Amniotic epithelial cell (primary cell): ENCODE results near the gene CRLF2.
A peak's percentile ranks its signal among the peaks of the same experiment; 100 is the strongest.
"Not testable (repeated sequence)": the region's sequence is repeated elsewhere in the genome, so short reads cannot be mapped to it uniquely, and the experiment has no call there.

Source experiments
- DNase-seq: peaks from one replicate; pipeline ENCODE4 v3.0.0-alpha.2; 2010; ENCODE audit warnings: low read depth

CRLF2 gene, protein sequence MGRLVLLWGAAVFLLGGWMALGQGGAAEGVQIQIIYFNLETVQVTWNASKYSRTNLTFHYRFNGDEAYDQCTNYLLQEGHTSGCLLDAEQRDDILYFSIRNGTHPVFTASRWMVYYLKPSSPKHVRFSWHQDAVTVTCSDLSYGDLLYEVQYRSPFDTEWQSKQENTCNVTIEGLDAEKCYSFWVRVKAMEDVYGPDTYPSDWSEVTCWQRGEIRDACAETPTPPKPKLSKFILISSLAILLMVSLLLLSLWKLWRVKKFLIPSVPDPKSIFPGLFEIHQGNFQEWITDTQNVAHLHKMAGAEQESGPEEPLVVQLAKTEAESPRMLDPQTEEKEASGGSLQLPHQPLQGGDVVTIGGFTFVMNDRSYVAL

GRCh38 chrX:1212532-1212931, at the start of gene CRLF2:
TSS of gene CRLF2 (minus strand) at chrX:1212649. CDS start at chrX:1212634, 15 bp downstream.
- DNase-seq, result no peak

DNA sequence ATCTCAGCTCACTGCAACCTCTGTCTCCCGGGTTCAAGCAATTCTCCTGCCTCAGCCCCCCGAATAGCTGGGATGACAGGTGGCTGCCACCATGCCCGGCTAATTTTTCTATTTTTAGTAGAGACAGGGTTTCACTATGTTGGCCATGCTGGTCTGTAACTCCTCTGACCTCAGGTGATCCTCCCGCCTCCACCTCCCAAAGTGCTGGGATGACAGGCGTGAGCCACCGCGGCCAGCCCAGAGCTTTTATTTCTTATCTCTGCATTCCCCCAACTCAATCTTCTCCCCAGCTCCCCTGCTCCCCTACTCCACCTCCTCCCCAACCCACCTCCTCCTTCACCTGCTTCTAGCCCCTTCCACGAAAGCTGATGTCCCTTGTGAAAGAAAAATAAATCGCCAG, 49.3 kb upstream of the CRLF2 start:
- DNase-seq, result not testable (repeated sequence)

DNA sequence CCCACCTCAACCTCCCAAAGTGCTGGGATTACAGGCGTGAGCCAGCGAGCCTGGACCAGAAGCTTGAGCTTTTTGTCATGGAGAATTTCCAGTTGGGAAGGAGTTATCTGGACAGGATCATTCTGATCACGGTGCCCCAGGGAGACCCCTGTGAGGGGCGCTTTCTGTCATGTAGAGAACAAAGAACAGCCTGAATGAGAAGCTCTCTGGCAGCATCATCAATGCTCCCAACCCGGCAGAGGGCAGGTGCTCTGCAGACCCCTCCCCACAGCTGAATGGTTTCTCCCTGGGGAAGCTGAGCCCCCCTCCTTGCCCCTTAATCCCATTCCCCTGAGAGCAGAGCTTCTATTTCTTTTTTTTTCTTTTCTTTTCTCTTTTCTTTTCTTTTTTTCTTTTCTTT, 48.8 kb upstream of the CRLF2 start:
- DNase-seq, result no peak

DNA sequence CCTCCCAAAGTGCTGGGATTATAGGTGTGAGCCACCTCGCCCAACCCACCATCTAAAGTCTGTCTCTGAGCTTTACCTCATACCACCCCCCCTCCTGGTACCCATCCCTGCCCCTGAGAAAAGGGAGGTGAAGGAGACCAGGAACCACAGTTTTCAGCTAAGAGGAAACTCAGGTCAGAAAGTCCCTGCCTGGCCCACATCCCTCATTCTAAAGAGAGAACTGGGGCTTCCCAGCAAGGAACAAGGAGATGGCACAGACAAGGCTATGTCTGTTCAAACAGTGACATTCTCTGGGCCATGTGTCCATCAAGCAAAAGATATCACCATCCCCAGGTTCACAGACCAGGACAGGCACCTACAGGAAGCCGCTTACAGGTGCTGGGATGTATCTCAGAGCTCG, 40.4 kb upstream of the CRLF2 start:
- no peak for DNase-seq

- DNase-seq, result no peak
Observed at GRCh38 chrX:1249101-1249887, 36.8 kb upstream of the CRLF2 start.

GRCh38 chrX:1248331-1249061, 36.0 kb upstream of the CRLF2 start:
- no peak for DNase-seq

DNA sequence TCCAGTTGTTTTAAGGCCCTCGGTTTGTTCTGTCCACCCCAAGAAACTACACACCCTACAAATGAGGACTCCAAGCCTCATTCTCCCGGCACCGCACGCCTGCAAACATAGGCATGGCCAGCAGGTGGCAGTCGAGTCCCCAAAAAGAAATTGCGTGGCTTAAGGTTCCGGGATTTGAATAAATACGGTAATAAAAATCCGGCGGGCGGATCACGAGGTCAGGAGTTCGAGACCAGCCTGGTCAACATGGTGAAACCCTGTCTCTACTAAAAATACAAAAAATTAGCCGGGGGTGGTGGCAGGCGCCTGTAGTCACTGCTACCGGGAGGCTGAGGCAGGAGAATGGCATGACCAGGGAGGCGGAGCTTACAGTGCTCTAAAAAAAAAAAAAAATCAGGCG, 34.4 kb upstream of the CRLF2 start:
- DNase-seq, result peak; percentile 15

- no peak for DNase-seq
Observed at GRCh38 chrX:1244164-1245076, 32.0 kb upstream of the CRLF2 start.

- no peak for DNase-seq
Observed at GRCh38 chrX:1242891-1243402, 30.5 kb upstream of the CRLF2 start.

DNA sequence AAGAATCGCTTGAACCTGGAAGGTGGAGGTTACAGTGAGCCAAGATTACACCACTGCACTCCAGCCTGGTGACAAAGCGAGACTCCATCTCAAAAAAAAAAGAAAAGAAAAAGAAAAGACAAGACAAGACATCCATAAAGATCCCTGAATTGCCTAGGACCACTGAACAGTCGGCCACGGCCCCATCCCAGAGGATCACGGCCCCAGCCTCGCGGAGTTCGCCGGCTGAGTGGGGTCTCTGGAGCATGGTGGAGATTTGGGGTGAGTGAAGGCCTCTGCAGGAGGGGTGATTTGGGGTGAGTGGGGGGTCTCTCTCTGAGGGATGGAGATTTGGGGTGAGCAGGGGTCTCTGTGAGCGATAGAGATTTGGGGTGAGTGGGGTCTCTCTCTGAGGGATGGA, 28.1 kb upstream of the CRLF2 start:
- not testable (repeated sequence) for DNase-seq

DNA sequence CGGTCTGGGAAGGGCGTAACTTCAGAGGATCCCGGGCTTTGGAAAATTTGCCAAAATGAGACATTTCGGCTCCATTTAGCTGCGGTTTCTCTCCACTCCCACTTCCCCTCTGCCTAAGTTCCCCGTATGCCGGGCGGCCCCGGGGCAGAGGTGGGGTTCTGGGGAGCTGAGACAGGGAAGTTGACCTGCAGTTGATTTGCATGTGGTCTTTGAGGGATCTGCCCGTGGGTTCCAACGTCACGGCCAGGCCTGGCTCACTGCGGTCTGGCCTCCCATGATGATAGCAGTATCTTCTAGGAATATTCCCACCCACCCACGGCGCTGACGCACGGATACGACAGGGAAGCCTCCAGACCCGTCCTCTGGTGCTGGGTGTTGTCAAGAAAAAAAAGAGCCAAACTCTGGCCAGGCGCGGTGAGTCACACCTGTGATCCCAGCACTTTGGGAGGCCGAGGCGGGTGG, 27.3 kb upstream of the CRLF2 start:
- DNase-seq, result no peak

DNA sequence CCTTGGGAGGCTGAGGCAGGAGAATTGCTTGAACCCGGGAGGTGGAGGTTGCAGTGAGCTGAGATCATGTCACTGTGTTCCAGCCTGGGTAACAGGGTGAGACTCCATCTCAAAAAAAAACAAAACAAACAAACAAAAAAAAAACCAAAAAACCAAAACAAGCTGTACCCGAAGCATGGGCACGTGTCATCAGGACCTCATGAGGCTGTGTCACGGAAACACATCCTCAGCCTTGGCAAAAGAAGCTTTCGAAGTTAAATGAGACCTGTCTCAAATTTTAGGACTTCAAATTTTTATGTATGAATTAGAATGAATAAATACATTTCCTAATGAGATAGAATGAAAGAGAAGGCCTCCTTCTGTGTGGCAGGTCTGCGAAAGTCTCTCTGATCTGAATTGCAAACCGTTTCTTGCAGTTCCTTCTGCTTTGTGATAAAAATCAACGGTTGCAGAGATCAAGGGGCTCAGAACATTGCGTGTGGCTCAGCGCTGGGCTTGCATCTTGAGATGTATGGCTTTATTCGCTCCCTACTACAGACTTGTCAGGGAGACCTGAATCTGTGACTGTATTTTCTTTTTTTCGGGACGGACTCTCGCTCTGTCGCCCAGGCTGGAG, 19.5 kb upstream of the CRLF2 start:
- DNase-seq, result no peak

- DNase-seq, result not testable (repeated sequence)
Observed at GRCh38 chrX:1228101-1228500, 15.7 kb upstream of the CRLF2 start.

GRCh38 chrX:1226249-1226648, 13.8 kb upstream of the CRLF2 start:
- no peak for DNase-seq

DNA sequence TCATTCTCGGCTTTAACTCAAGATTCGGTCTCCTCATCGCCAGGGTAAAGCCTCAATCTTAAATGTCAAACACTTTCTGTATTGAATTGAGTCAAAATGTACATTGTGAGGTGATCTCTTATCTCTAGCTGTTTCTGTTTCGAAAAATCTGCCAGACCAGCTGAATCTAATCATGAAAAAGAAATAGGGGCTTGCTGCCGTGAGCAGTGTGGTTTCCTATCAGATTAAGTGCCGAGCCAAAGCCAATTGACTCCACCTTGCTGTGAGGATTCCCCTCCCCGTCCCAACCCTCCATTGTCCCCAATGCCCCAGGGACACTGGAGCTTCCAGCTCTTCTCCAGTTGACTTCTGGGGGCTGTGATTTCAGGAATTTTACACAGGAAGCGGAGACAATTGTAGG, 12.5 kb upstream of the CRLF2 start:
- DNase-seq, result no peak

DNA sequence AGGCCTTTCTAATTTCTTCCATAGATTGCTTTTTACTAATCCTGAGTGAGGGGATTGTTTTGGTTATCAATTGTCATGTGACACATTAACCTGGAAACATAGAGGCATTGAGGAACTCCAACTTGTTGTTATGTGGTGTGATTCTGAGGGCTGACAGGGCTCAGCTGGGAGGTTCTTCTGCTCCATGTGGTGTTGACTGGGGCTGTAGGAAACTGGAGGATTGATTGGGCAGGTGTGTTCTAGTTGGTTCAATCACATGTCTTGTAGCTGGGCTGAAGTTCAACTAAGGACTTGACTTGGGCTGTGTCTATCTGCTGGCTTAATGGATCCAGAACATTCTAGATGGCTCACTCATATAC, 10.8 kb upstream of the CRLF2 start:
- no peak for DNase-seq

GRCh38 chrX:1222531-1223241, 10.2 kb upstream of the CRLF2 start:
- DNase-seq, result peak; percentile 10

- DNase-seq, result no peak
Observed at GRCh38 chrX:1221296-1221845, 8.9 kb upstream of the CRLF2 start.

GRCh38 chrX:1218286-1218685, 5.8 kb upstream of the CRLF2 start:
- DNase-seq, result no peak
